ENCODE data around the gene SFSWAP. TPM values are rescaled to one million over a fixed set of nuclear protein-coding genes. Genes with fewer than 3 reads are reported as not detected.

SFSWAP gene
- total RNA-seq, 4 donors from 2014 or later = 45.9 to 66.2 (median 55.4) TPM

DNA sequence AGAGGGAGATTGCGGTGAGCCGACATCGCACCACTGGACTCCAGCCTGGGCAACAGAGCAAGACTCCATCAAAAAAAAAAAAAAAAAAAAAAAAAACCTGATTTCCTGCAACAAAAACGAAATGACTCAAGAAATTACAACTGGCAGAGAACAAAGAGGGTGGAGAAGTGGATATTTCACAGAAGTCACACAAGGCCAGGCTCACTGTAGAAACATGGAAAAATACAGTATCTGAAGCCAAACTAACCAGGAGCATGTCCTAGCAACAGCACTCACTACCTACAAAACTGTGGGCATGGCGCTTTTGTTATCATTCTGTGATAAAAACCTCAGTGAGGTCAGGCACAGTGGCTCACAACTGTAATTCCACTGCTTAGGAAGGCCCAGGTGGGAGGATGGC is 105.6 kb downstream of the SFSWAP start:
- no peak for TF ChIP-seq POLR2A (IDR thresholded peaks at IDR 0.05)
- no peak for TF ChIP-seq EP300 (IDR thresholded peaks at IDR 0.05; ENCODE audit: low read depth)
- TF ChIP-seq POLR2AphosphoS5 (IDR thresholded peaks at IDR 0.05) = no peak
- TF ChIP-seq, protein P1, sequence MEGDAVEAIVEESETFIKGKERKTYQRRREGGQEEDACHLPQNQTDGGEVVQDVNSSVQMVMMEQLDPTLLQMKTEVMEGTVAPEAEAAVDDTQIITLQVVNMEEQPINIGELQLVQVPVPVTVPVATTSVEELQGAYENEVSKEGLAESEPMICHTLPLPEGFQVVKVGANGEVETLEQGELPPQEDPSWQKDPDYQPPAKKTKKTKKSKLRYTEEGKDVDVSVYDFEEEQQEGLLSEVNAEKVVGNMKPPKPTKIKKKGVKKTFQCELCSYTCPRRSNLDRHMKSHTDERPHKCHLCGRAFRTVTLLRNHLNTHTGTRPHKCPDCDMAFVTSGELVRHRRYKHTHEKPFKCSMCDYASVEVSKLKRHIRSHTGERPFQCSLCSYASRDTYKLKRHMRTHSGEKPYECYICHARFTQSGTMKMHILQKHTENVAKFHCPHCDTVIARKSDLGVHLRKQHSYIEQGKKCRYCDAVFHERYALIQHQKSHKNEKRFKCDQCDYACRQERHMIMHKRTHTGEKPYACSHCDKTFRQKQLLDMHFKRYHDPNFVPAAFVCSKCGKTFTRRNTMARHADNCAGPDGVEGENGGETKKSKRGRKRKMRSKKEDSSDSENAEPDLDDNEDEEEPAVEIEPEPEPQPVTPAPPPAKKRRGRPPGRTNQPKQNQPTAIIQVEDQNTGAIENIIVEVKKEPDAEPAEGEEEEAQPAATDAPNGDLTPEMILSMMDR (IDR thresholded peaks at IDR 0.05) = no peak
- H3K36me3 ChIP-seq = no peaks in the 10 kb centered on the region
- intact Hi-C loops (cut with DNase I; ENCODE audit: low total_unique reads) (no loop called here), in situ Hi-C loops (cut with MboI; ENCODE audit: low pct_ligation_motif_present in 1 of 4, low pct_unique_long_range_greater_than_20kb in 1 of 4, low sequenced_read_pairs in 3 of 4) (no loop called here)
- DNase-seq = no peak
- H3K27ac ChIP-seq = no peak overlapping the region
- H3K4me1 ChIP-seq = no peaks in the 10 kb centered on the region
- H3K27me3 ChIP-seq = no peaks in the 10 kb centered on the region
- H3K4me3 ChIP-seq = no peak overlapping the region
- H3K9me3 ChIP-seq = peaks cover 5 to 8% of the 10 kb centered on the region in 2 donors
- 58 to 64% methylated on average over 2 to 5 of the region's 5 CpGs for WGBS, 2 donors (ENCODE audit: low coverage in 1 of 2)

DNA sequence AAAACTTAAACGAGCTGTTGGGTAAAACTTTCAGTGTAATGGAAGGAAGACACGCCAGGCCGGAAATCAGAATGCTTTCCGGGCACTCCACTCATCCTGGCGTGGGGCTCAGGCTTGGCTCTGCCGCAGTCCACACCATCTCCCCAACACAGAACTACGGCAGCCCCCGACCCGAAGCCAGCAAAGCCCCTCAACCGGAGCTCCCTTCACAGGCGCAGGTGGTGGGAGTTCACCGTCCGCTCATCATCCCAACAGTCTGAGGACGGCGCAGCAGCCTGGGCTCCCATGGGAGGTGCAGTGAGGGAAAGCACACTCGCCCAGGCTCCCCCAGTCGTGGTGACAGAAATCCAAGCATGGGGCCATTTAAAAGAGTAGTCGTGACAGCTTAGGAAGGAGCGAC is 106.4 kb downstream of the SFSWAP start:
- DNase-seq = no peak
- WGBS, 2 donors (ENCODE audit: low coverage in 1 of 2) = 86 to 100% methylated on average over 1 to 19 of the region's 19 CpGs
- Histone ChIP-seq H3K9me3 (peaks cover 5 to 8% of the 10 kb centered on the region in 2 donors), H3K36me3 (no peaks in the 10 kb centered on the region), H3K4me3 (no peak overlapping the region), H3K27me3 (no peaks in the 10 kb centered on the region), H3K4me1 (no peaks in the 10 kb centered on the region), H3K27ac (no peak overlapping the region)
- intact Hi-C loops (cut with DNase I; ENCODE audit: low total_unique reads) = no loop called here
- TF ChIP-seq EP300 (IDR thresholded peaks at IDR 0.05; ENCODE audit: low read depth) = no peak
- TF ChIP-seq POLR2AphosphoS5 (IDR thresholded peaks at IDR 0.05) = no peak
- no peak for TF ChIP-seq POLR2A (IDR thresholded peaks at IDR 0.05)
- TF ChIP-seq, protein P1 (IDR thresholded peaks at IDR 0.05) = no peak
- in situ Hi-C loops (cut with MboI; ENCODE audit: low pct_ligation_motif_present in 1 of 4, low pct_unique_long_range_greater_than_20kb in 1 of 4, low sequenced_read_pairs in 3 of 4) = no loop called here

DNA sequence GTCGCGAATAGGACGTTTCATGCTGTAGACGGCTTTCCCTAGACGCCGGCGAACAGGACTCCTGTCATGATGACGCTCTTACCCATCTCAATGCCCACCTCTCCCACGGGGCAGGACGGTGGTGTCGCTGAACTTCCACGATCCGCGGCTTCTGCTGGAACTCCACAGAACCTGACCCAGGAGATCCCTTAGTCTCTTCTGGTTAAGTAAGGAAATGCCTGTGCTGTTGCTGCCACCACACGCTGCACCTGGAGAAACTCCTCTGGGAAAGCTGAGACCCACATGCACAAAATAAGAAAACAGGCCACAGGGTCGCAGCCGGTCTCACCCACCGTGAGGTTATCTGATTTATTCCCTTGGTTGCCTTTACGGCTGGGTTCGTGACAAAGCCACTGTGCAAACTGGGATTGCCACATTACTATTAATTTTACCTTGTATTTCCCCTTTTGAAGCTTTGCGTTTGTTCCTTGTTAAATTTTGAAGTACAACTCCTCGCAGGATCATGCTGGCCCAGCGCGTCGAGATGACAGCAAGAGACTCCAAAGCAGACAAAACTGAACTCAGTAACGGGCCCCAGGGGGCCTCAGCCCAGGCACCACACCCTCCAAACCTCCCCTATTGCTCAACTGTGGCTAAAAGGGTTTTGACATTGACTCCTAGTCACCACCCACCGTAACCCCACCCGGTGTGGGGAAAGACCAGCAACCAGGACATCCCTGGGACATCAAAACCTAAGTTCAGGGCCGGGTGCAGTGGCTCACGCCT is 108.1 kb downstream of the SFSWAP start:
- TF ChIP-seq EP300 (IDR thresholded peaks at IDR 0.05; ENCODE audit: low read depth) (no peak), POLR2AphosphoS5 (IDR thresholded peaks at IDR 0.05) (no peak), POLR2A (IDR thresholded peaks at IDR 0.05) (no peak)
- no peak for DNase-seq
- 82 to 84% methylated on average over 17 to 30 of the region's 30 CpGs for WGBS, 2 donors (ENCODE audit: low coverage in 1 of 2)
- Histone ChIP-seq H3K4me1 (no peaks in the 10 kb centered on the region), H3K4me3 (no peak overlapping the region), H3K9me3 (no peaks in the 10 kb centered on the region), H3K27ac (no peak overlapping the region), H3K36me3 (no peaks in the 10 kb centered on the region), H3K27me3 (no peaks in the 10 kb centered on the region)
- in situ Hi-C loops (cut with MboI; ENCODE audit: low pct_ligation_motif_present in 1 of 4, low pct_unique_long_range_greater_than_20kb in 1 of 4, low sequenced_read_pairs in 3 of 4) = no loop called here
- intact Hi-C loops (cut with DNase I; ENCODE audit: low total_unique reads) = no loop called here

DNA sequence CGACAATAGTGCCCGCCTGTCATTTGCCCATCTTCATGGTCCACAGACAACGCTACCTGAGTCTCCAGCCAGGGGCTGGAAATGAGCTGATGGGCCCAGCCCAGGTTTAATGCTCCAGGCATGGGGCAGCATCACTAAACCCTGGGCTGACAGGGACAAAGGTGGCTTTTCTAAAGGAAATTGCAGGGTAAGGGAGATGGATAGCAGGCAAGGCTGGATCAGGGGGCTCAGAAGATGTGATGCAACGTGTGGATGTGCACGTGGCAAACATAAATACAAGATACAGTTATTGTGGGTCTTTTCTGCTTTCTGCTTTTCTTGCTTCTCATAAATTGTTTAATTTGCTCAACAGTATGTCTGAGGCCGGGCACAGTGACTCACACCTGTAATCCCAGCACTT is 113.6 kb downstream of the SFSWAP start:
- Histone ChIP-seq H3K4me3 (no peak overlapping the region), H3K9me3 (no peaks in the 10 kb centered on the region), H3K27me3 (peaks cover 34% of the 10 kb centered on the region), H3K27ac (no peak overlapping the region), H3K36me3 (no peaks in the 10 kb centered on the region), H3K4me1 (peaks cover 3 to 17% (median 15%) of the 10 kb centered on the region in 4 donors)
- intact Hi-C loops (cut with DNase I; ENCODE audit: low total_unique reads) = no loop called here
- WGBS, 2 donors (ENCODE audit: low coverage in 1 of 2) = 84% methylated on average over 6 of the region's 6 CpGs; no CpG with 5 or more reads in 1 of the 2 donors
- TF ChIP-seq EP300 (IDR thresholded peaks at IDR 0.05; ENCODE audit: low read depth) (no peak), POLR2A (IDR thresholded peaks at IDR 0.05) (no peak), POLR2AphosphoS5 (IDR thresholded peaks at IDR 0.05) (no peak)
- TF ChIP-seq, protein P1 (IDR thresholded peaks at IDR 0.05) = no peak
- in situ Hi-C loops (cut with MboI; ENCODE audit: low pct_ligation_motif_present in 1 of 4, low pct_unique_long_range_greater_than_20kb in 1 of 4, low sequenced_read_pairs in 3 of 4) = no loop called here
- no peak for DNase-seq

Measured in transverse colon (tissue), 4 donors.